ENCODE data around the gene C2orf15.
"Not testable (repeated sequence)": the region's sequence is repeated elsewhere in the genome, so short reads cannot be mapped to it uniquely, and the experiment has no call there.

Gene C2orf15

DNA sequence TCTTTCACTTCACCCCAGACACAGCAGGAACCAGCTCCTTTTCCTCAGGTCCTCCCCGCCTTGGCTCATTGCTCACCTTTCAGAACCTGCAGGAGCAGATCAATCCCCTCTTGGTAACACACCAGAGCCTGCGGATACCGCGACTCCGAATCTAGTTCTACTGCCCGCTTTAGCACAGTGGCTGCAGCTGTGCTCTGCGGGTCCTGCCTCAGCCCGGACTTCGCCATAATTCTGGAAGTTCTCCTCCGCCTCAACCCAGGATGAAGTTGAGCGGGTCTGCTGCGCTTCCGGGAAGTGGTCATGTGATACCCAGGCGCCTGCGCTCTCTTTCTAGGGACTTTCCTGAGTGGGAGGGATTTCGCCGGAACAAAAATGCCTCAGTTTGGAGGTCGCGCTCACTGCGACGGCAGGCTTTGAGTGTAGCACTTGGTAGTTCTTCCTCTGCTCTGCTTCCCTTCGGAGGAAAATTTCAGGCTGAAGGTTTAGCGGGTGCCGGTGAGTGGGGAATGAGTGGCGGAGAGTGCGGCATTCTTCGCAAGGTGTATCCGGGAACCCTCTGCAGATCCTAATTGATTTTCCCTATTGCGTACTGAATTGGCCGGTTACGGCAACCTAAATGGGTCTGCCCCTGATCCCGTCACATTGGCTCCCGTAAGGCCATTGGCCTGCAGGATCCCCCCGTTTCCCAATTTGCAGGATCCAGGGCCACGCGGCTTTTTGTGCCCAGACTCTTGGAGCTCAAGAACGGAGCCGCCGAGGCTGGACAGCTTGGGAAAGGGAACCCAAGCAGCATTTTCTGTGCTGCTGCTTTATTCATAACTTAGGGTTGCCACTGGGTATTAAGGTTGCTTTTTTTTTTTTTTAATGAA is 39.5 kb downstream of the C2orf15 start, which contains the start of the genes MITD1 and MRPL30:
TSS of gene MITD1 (minus strand) at position 304 of the 869 bp plus-strand sequence. CDS start at position 227, 77 bp downstream.
TSS of gene MRPL30 (plus strand) at position 430 of the 869 bp plus-strand sequence. CDS start 5,020 bp downstream, outside the sequence.
- peak within 1 kb of the TSS; percentile 77 for H3K9ac ChIP-seq (ENCODE audit: low read length)
- H3K4me1 ChIP-seq (ENCODE audit: control insufficient read depth, insufficient read depth, low read length) = peaks cover 13% of the 10 kb centered on the region
- no peaks in the 10 kb centered on the region for H3K27me3 ChIP-seq (ENCODE audit: control insufficient read depth, insufficient read depth, low read length)
- H3K4me3 ChIP-seq (ENCODE audit: low read length) = peak within 1 kb of the TSS; percentile 87
- no peaks in the 10 kb centered on the region for H3K36me3 ChIP-seq (ENCODE audit: control insufficient read depth, insufficient read depth, low read length)
- H3K9me3 ChIP-seq (ENCODE audit: control insufficient read depth, low read length) = no peaks in the 10 kb centered on the region

DNA sequence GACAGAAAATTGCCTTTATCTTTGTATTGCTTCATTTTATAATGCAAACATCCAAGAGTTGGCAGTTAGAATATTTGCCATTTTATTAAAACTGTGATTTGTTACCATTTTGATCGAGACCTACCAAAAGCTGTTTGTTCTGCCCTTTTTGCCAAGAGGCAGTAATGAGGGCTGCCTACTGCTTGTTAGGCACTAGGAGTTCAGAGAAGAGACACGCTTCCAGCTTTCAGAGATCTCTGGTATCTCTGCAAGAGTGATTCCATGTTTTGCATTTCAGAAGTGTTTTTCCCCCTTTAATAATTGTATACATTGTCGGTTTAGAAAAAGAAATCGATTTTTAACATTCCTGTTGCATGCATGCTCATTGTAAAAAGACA is 40.1 kb downstream of the C2orf15 start:
- peak overlapping the region; percentile 87 for H3K4me3 ChIP-seq (ENCODE audit: low read length)
- H3K36me3 ChIP-seq (ENCODE audit: control insufficient read depth, insufficient read depth, low read length) = no peaks in the 10 kb centered on the region
- H3K9ac ChIP-seq (ENCODE audit: low read length) = peak overlapping the region; percentile 77
- no peaks in the 10 kb centered on the region for H3K9me3 ChIP-seq (ENCODE audit: control insufficient read depth, low read length)
- peaks cover 13% of the 10 kb centered on the region for H3K4me1 ChIP-seq (ENCODE audit: control insufficient read depth, insufficient read depth, low read length)
- H3K27me3 ChIP-seq (ENCODE audit: control insufficient read depth, insufficient read depth, low read length) = no peaks in the 10 kb centered on the region

DNA sequence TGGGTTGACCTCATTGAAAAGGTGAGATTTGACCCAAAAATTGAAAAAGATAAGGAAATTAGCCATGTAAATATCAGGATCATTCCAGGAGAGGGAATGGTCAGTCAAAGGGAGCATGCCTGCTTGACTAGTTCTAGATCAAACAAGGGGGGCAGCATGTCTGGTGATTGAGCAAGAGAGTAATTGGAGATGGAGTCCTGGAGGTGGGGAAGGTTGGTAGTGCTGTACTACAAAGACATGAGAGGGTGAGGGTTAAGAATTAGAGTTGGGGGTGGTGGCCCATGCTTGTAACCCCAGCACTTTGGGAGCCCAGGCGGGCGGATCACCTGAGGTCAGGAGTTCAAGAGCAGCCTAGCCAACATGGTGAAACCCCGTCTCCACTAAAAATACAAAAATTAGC is 41.5 kb downstream of the C2orf15 start:
- Histone ChIP-seq H3K9me3 (ENCODE audit: control insufficient read depth, low read length) (no peaks in the 10 kb centered on the region), H3K4me1 (ENCODE audit: control insufficient read depth, insufficient read depth, low read length) (peaks cover 13% of the 10 kb centered on the region), H3K4me3 (ENCODE audit: low read length) (no peak overlapping the region), H3K27me3 (ENCODE audit: control insufficient read depth, insufficient read depth, low read length) (no peaks in the 10 kb centered on the region), H3K36me3 (ENCODE audit: control insufficient read depth, insufficient read depth, low read length) (no peaks in the 10 kb centered on the region), H3K9ac (ENCODE audit: low read length) (no peak overlapping the region)

DNA sequence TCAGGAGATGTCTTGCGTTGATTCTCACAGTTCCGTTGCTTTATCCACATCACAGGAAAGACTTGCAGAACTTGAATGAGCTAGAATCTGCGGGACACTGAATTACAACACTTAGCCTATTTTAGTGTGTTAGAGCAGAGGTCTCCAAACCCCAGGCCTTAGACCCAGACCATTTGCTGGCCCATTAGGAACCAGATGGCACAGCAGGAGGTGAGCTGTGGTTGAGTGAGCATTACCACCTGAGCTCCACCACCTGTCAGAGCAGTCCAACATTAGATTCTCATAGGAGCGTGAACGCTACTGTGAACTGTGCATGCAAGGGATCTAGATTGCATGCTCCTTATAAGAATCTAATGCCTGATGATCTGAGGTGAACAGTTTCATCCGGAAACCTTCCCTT is 43.3 kb downstream of the C2orf15 start:
- Histone ChIP-seq H3K4me3 (ENCODE audit: low read length) (no peak overlapping the region), H3K4me1 (ENCODE audit: control insufficient read depth, insufficient read depth, low read length) (peaks cover 7% of the 10 kb centered on the region)

DNA sequence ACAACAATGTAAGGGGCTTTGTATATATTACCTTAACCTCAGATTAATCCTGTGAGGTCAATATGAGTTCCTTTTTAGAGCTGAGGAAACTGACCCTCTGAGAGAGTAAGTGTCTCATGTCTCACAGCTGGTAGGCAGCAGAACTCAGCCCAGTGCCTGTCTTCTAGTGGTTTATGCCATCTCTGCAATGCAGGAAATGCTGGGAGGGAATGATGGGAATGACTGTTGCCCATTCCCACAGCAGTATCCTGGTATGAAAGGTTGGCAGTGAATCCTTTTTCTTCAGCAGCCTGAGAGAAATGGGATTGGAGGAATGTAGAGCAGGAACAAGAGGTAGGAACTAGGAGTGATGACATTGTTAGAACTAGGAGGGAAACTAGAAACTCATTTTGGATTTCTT is 45.5 kb downstream of the C2orf15 start:
- Histone ChIP-seq H3K4me1 (ENCODE audit: control insufficient read depth, insufficient read depth, low read length) (peaks cover under 1% of the 10 kb centered on the region), H3K27me3 (ENCODE audit: control insufficient read depth, insufficient read depth, low read length) (no peaks in the 10 kb centered on the region), H3K36me3 (ENCODE audit: control insufficient read depth, insufficient read depth, low read length) (no peaks in the 10 kb centered on the region), H3K9me3 (ENCODE audit: control insufficient read depth, low read length) (no peaks in the 10 kb centered on the region), H3K9ac (ENCODE audit: low read length) (no peak overlapping the region), H3K4me3 (ENCODE audit: low read length) (no peak overlapping the region)

More for the DNA sequence above, 43.3 kb downstream of the C2orf15 start:
- no peaks in the 10 kb centered on the region for H3K36me3 ChIP-seq (ENCODE audit: control insufficient read depth, insufficient read depth, low read length)
- no peak overlapping the region for H3K9ac ChIP-seq (ENCODE audit: low read length)
- no peaks in the 10 kb centered on the region for H3K9me3 ChIP-seq (ENCODE audit: control insufficient read depth, low read length)
- H3K27me3 ChIP-seq (ENCODE audit: control insufficient read depth, insufficient read depth, low read length) = no peaks in the 10 kb centered on the region

DNA sequence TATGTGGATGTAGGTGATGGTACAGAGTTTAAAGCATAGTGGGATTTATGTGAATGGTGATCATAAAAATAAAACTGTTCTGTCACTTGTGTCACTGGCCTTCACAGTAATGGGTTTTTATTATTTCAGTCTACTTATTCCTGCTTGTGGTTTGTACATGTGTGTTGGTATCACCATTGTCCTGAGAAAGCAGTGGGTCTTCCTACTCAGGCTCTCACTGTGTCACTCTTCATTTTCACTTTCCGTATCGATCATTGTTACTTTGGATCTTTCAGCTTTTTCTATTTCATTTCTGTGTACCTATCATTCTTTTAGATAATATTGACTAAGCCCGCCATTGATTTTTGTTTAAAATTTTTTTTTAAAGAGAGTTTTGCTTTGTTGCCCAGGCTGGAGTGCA is 46.9 kb downstream of the C2orf15 start:
- Histone ChIP-seq H3K9me3 (ENCODE audit: control insufficient read depth, low read length) (no peaks in the 10 kb centered on the region), H3K27me3 (ENCODE audit: control insufficient read depth, insufficient read depth, low read length) (no peaks in the 10 kb centered on the region), H3K4me1 (ENCODE audit: control insufficient read depth, insufficient read depth, low read length) (no peaks in the 10 kb centered on the region), H3K4me3 (ENCODE audit: low read length) (no peak overlapping the region), H3K9ac (ENCODE audit: low read length) (no peak overlapping the region), H3K36me3 (ENCODE audit: control insufficient read depth, insufficient read depth, low read length) (no peaks in the 10 kb centered on the region)

DNA sequence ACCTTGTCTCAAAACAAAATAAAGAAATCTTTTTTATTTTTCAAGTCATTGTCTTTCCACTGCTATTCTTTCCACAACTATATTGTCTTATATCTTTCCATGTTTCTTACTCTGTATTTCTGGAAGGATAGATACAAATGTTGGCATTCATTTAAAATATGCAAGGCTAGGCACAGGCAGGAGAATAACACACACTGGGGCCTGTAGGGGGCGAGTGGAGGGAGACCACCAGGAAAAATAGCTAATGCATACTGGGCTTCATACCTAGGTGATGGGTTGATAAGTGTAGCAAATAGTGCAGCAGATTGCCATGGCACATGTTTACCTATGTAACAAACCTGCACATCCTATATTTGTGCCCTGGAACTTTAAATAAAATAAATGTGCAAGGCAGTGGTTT is 49.0 kb downstream of the C2orf15 start:
- no peaks in the 10 kb centered on the region for H3K27me3 ChIP-seq (ENCODE audit: control insufficient read depth, insufficient read depth, low read length)
- no peaks in the 10 kb centered on the region for H3K9me3 ChIP-seq (ENCODE audit: control insufficient read depth, low read length)
- H3K9ac ChIP-seq (ENCODE audit: low read length) = no peak overlapping the region
- no peaks in the 10 kb centered on the region for H3K36me3 ChIP-seq (ENCODE audit: control insufficient read depth, insufficient read depth, low read length)
- no peak overlapping the region for H3K4me3 ChIP-seq (ENCODE audit: low read length)
- H3K4me1 ChIP-seq (ENCODE audit: control insufficient read depth, insufficient read depth, low read length) = no peaks in the 10 kb centered on the region

DNA sequence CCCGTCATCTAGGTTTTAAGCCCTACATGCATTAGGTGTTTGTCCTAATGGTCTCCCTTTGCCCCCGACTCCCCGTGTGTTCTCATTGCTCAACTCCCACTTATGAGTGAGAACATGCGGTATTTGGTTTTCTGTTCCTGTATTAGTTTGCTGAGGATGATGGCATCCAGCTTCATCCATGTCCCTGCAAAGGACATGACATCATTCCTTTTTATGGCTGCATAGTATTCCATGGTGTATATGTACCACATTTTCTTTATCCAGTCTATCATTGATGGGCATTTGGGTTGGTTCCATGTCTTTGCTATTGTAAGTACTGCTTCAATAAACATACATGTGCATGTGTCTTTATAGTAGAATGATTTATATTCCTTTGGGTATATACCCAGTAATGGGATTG is 50.9 kb downstream of the C2orf15 start:
- H3K9me3 ChIP-seq (ENCODE audit: control insufficient read depth, low read length); H3K4me1 ChIP-seq (ENCODE audit: control insufficient read depth, insufficient read depth, low read length); H3K9ac ChIP-seq (ENCODE audit: low read length); H3K27me3 ChIP-seq (ENCODE audit: control insufficient read depth, insufficient read depth, low read length); H3K36me3 ChIP-seq (ENCODE audit: control insufficient read depth, insufficient read depth, low read length); H3K4me3 ChIP-seq (ENCODE audit: low read length): not testable (repeated sequence)

DNA sequence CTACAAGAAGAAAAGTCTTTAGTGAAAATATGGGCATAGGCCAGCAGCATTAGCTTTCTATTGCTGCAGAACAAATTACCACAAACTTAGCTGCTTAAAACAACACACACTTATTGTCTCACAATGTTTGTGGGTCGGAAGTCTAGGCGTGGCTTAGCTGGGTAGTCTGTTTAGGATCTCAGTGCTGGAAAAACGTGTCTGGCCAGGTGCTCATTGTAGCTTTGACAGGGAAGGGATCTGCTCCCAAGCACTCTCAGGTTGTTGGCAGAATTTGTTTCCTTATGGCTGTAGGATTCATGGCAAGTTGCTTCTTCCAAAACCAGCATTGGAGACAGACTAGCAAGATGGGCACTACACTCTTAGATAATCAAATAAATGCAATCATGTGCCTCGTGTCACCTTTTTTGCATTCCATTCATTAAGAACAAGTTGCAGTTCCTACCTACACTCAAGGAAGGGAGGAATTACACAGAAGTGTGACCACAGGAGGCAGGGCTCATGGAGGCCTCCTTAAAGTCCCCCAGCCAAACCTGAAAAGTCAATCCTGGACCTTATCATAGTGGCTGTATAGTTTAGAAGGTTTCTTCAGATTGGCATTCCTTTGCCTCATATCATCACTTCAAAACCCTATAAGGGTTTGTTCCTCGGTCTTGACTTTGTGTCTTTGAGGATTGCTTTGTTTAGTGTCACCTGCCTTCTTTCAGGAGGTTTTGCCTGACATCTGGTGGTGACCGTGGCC is 56.8 kb downstream of the C2orf15 start:
- no peaks in the 10 kb centered on the region for H3K36me3 ChIP-seq (ENCODE audit: control insufficient read depth, insufficient read depth, low read length)
- no peak overlapping the region for H3K4me3 ChIP-seq (ENCODE audit: low read length)
- H3K9ac ChIP-seq (ENCODE audit: low read length) = no peak overlapping the region
- no peaks in the 10 kb centered on the region for H3K27me3 ChIP-seq (ENCODE audit: control insufficient read depth, insufficient read depth, low read length)
- H3K9me3 ChIP-seq (ENCODE audit: control insufficient read depth, low read length) = no peaks in the 10 kb centered on the region
- no peaks in the 10 kb centered on the region for H3K4me1 ChIP-seq (ENCODE audit: control insufficient read depth, insufficient read depth, low read length)

DNA sequence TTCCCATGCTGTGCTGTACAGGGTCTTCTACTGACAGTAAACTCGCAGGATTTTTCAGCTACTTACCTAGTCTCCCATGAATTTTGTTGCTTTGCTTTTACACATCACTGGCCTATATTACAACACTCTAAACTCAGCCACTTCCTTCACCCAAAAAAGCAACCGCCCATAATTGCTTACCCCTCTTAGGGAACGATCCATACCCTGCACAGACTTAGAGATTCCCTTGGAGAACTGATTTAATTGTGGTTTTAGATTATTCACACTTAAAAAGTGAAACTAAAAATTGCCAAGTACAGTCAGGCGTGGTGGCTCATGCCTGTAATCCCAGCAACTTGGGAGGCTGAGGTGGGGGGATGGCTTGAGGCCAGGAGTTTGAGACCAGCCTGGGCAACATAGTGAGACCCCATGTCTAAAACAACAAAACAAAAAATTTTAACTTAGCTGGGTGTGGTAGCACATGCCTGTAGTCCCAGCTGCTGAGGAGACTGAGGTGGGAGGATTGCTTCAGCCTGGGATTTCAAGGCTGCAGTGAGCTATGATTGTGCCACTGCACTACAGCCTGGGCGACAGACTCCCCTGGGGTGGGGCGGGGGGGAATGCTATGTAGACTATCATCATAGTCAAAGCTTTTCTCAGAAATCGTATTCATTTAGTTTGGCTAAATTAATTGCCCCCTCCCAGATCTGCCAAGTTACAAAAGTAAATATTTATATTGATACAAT is 58.7 kb downstream of the C2orf15 start:
- Histone ChIP-seq H3K9me3 (ENCODE audit: control insufficient read depth, low read length) (no peaks in the 10 kb centered on the region), H3K27me3 (ENCODE audit: control insufficient read depth, insufficient read depth, low read length) (no peaks in the 10 kb centered on the region), H3K9ac (ENCODE audit: low read length) (no peak overlapping the region), H3K4me3 (ENCODE audit: low read length) (no peak overlapping the region), H3K36me3 (ENCODE audit: control insufficient read depth, insufficient read depth, low read length) (no peaks in the 10 kb centered on the region), H3K4me1 (ENCODE audit: control insufficient read depth, insufficient read depth, low read length) (no peaks in the 10 kb centered on the region)

Measured in mucosa of stomach (tissue), 1 donor.